CD14-positive monocyte (primary cell): ENCODE measurements around the gene SNU13. TPM values are rescaled to one million over a fixed set of nuclear protein-coding genes. Genes with fewer than 3 reads are reported as not detected.

Source experiments
- DNase-seq, 3 donors: peaks; one replicate each; pipeline ENCODE4 v3.0.0-alpha.2; 2011 to 2022
- H2AFZ ChIP-seq: 2 replicates; pipeline ENCODE4 v1.6.0; 2012; ENCODE audit warnings: mild to moderate bottlenecking, low read depth, low read length, inconsistent platforms; ENCODE audit not compliant: insufficient read depth, poor library complexity, severe bottlenecking
- H3K27ac ChIP-seq, 2 donors: 1 replicate in 1 of 2; 2 replicates in 1 of 2; pipeline ENCODE4 v1.5.1; 2012 to 2013; ENCODE audit warnings: low read length in 2 of 2, control low read depth in 1 of 2, inconsistent platforms in 1 of 2, low read depth in 1 of 2, mild to moderate bottlenecking in 1 of 2
- H3K27me3 ChIP-seq, 2 donors: one replicate each; pipeline versions ENCODE4 v1.6.0 to v1.6.1; 2011 to 2013; ENCODE audit warnings: low read length in 2 of 2; ENCODE audit not compliant: control insufficient read depth in 2 of 2, insufficient read depth in 2 of 2
- H3K36me3 ChIP-seq, 2 donors: replicated peaks in 1 of 2; 1 replicate in 1 of 2; 2 replicates in 1 of 2; pipeline versions ENCODE4 v1.5.1 to v1.6.1; 2012 to 2013; ENCODE audit warnings: low read length in 2 of 2, control low read depth in 1 of 2, inconsistent platforms in 1 of 2, mild to moderate bottlenecking in 1 of 2; ENCODE audit not compliant: insufficient read depth in 2 of 2, control insufficient read depth in 1 of 2
- H3K4me1 ChIP-seq, 2 donors: 1 replicate in 1 of 2; 2 replicates in 1 of 2; pipeline versions ENCODE4 v1.5.1 to v1.6.1; 2012 to 2013; ENCODE audit warnings: low read length in 2 of 2, control low read depth in 1 of 2, inconsistent platforms in 1 of 2, mild to moderate bottlenecking in 1 of 2, moderate library complexity in 1 of 2; ENCODE audit not compliant: insufficient read depth in 2 of 2, control insufficient read depth in 1 of 2
- H3K4me2 ChIP-seq: replicated peaks from 2 replicates; pipeline ENCODE3; 2012; ENCODE audit warnings: low read length, moderate library complexity, mild to moderate bottlenecking; ENCODE audit not compliant: poor library complexity, severe bottlenecking; ENCODE audit errors: extremely low read depth
- H3K4me3 ChIP-seq, 3 experiments: fragments of 200-600 bp in 1 of 3; sonication (generic) in 1 of 3; replicated peaks in 1 of 3; 1 replicate in 2 of 3; 2 replicates in 1 of 3; pipeline ENCODE4 v1.5.1; 2011 to 2013; ENCODE audit warnings: low read length in 3 of 3, mild to moderate bottlenecking in 3 of 3, control low read depth in 2 of 3, low read depth in 2 of 3, inconsistent platforms in 1 of 3, moderate library complexity in 1 of 3
- H3K79me2 ChIP-seq: 2 replicates; pipeline ENCODE4 v1.6.0; 2012; ENCODE audit warnings: mild to moderate bottlenecking, control low read depth, inconsistent platforms, low read length, moderate library complexity; ENCODE audit not compliant: insufficient read depth
- H3K9ac ChIP-seq: 2 replicates; pipeline ENCODE4 v1.6.0; 2017; ENCODE audit warnings: low read length, mild to moderate bottlenecking; ENCODE audit not compliant: insufficient read depth, poor library complexity, severe bottlenecking
- H3K9me3 ChIP-seq, 2 donors: replicated peaks in 1 of 2; 1 replicate in 1 of 2; 2 replicates in 1 of 2; pipeline versions ENCODE4 v1.5.1 to v1.6.1; 2012 to 2013; ENCODE audit warnings: low read length in 2 of 2, control low read depth in 1 of 2; ENCODE audit not compliant: control insufficient read depth in 1 of 2, insufficient read depth in 1 of 2
- H4K20me1 ChIP-seq: 2 replicates; pipeline ENCODE4 v1.6.0; 2012; ENCODE audit warnings: mild to moderate bottlenecking, low read length, control low read depth, moderate library complexity; ENCODE audit not compliant: insufficient read depth
- H3K27ac Mint-ChIP-seq, 7 donors: one replicate each; pipeline ENCODE4 v1.8.0; 2020; ENCODE audit warnings: mild to moderate bottlenecking in 7 of 7, mixed read lengths in 7 of 7, moderate library complexity in 6 of 7, inconsistent platforms in 2 of 7
- H3K27me3 Mint-ChIP-seq, 3 donors: one replicate each; pipeline ENCODE4 v1.8.0; 2021 to 2022; ENCODE audit warnings: low read depth in 3 of 3, mild to moderate bottlenecking in 3 of 3, mixed read lengths in 3 of 3, moderate library complexity in 3 of 3, inconsistent platforms in 1 of 3
- H3K36me3 Mint-ChIP-seq, 2 donors: one replicate each; pipeline ENCODE4 v1.8.0; 2020; ENCODE audit warnings: mixed read lengths in 2 of 2, inconsistent platforms in 1 of 2, mild to moderate bottlenecking in 1 of 2
- H3K4me1 Mint-ChIP-seq: one replicate; pipeline ENCODE4 v1.8.0; 2020; ENCODE audit warnings: mild to moderate bottlenecking, mixed read lengths
- H3K4me3 Mint-ChIP-seq, 2 donors: one replicate each; pipeline ENCODE4 v1.8.0; 2020; ENCODE audit warnings: mild to moderate bottlenecking in 2 of 2, mixed read lengths in 2 of 2, moderate library complexity in 1 of 2
- H3K9me3 Mint-ChIP-seq, 7 donors: one replicate each; pipeline ENCODE4 v1.8.0; 2020 to 2022; ENCODE audit warnings: mixed read lengths in 7 of 7, mild to moderate bottlenecking in 6 of 7, moderate library complexity in 6 of 7, inconsistent platforms in 2 of 7
- WGBS: methylation state at CpG from one replicate; pipeline ENCODE4 v1.1.5; 2013; ENCODE audit warnings: missing lambda C conversion rate; ENCODE audit not compliant: insufficient coverage; 5-methylcytosine and 5-hydroxymethylcytosine counted together
- intact Hi-C, 2 donors: fragments of 100-400 bp; cut with micrococcal nuclease; formaldehyde crosslinking; loops; one replicate each; pipeline versions ENCODE4 v1.15.0 to v1.15.1; 2023
- polyA plus RNA-seq, 3 donors: library from polyadenylated mRNA; depleted of rRNA in 1 of 3; unstranded in 2 of 3; stranded (reverse) in 1 of 3; fragments of 300-500 nt in 2 of 3; fragments of >200 nt in 1 of 3; fragmentation: Illumina TruSeq in 2 of 3; gene quantifications; 1 replicate in 2 of 3; 2 replicates in 1 of 3; pipeline ENCODE4 v1.2.3, GENCODE V29; 2012 to 2021
- TF ChIP-seq, protein P1 (sequence below): fragments of 200-600 bp; IDR thresholded peaks from one replicate; pipeline ENCODE4 v1.8.0; 2022; ENCODE audit warnings: antibody characterized with exemption, mild to moderate bottlenecking

Gene SNU13
- polyA plus RNA-seq, 3 donors = 90.0 to 168 (median 168) TPM

GRCh38 chr22:41696703-41697102, 8.0 kb upstream of the SNU13 start:
- 76% methylated on average over 11 of the region's 11 CpGs for WGBS
- intact Hi-C loops = loop anchor here (1.0 to 10.0 kb wide), 5 partner anchors 158 to 398 kb away; partner anchors contain the start of gene NDUFA6 (in 1 of the 2)
- Histone ChIP-seq H3K4me1 (peaks cover 17 to 21% of the 10 kb centered on the region in 2 donors), H2AFZ (peak overlapping the region; percentile 83), H3K9me3 (no peaks in the 10 kb centered on the region), H3K36me3 (peaks cover 0 to 8% of the 10 kb centered on the region in 2 donors), H3K4me2 (peak overlapping the region; percentile 71), H3K27me3 (no peaks in the 10 kb centered on the region), H3K9ac (peak overlapping the region; percentile 6), H3K79me2 (no peaks in the 10 kb centered on the region), H3K4me3 (no peak overlapping the region), H3K27ac (peak overlapping the region; percentile 25 to 64), H4K20me1 (no peaks in the 10 kb centered on the region)
- Mint-ChIP-seq H3K27ac (peak overlapping the region in 3 of 7 donors; percentile 82 to 94 (median 88)), H3K4me1 (peaks cover 13% of the 10 kb centered on the region), H3K9me3 (peaks cover 0 to 2% (median 0%) of the 10 kb centered on the region in 7 donors), H3K36me3 (no peaks in the 10 kb centered on the region), H3K27me3 (peaks cover 2 to 4% (median 2%) of the 10 kb centered on the region in 3 donors), H3K4me3 (peak overlapping the region in 1 of 2 donors; percentile 76)
- TF ChIP-seq, protein P1, sequence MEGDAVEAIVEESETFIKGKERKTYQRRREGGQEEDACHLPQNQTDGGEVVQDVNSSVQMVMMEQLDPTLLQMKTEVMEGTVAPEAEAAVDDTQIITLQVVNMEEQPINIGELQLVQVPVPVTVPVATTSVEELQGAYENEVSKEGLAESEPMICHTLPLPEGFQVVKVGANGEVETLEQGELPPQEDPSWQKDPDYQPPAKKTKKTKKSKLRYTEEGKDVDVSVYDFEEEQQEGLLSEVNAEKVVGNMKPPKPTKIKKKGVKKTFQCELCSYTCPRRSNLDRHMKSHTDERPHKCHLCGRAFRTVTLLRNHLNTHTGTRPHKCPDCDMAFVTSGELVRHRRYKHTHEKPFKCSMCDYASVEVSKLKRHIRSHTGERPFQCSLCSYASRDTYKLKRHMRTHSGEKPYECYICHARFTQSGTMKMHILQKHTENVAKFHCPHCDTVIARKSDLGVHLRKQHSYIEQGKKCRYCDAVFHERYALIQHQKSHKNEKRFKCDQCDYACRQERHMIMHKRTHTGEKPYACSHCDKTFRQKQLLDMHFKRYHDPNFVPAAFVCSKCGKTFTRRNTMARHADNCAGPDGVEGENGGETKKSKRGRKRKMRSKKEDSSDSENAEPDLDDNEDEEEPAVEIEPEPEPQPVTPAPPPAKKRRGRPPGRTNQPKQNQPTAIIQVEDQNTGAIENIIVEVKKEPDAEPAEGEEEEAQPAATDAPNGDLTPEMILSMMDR = no peak
- DNase-seq = no peak

GRCh38 chr22:41695211-41695610, 6.5 kb upstream of the SNU13 start:
- Mint-ChIP-seq H3K4me1 (peaks cover 12% of the 10 kb centered on the region), H3K9me3 (peaks cover 0 to 2% (median 0%) of the 10 kb centered on the region in 7 donors), H3K36me3 (peaks cover 0 to 4% of the 10 kb centered on the region in 2 donors), H3K27ac (no peak overlapping the region), H3K27me3 (peaks cover 0 to 1% (median 0%) of the 10 kb centered on the region in 3 donors), H3K4me3 (no peak overlapping the region)
- Histone ChIP-seq H3K27ac (no peak overlapping the region), H3K27me3 (no peaks in the 10 kb centered on the region), H4K20me1 (no peaks in the 10 kb centered on the region), H3K9me3 (no peaks in the 10 kb centered on the region), H3K79me2 (no peaks in the 10 kb centered on the region), H2AFZ (no peak overlapping the region), H3K9ac (no peak overlapping the region), H3K4me1 (peaks cover 17 to 21% of the 10 kb centered on the region in 2 donors), H3K36me3 (peaks cover 0 to 8% of the 10 kb centered on the region in 2 donors), H3K4me2 (no peak overlapping the region), H3K4me3 (no peak overlapping the region)
- TF ChIP-seq, protein P1 = no peak
- intact Hi-C loops = loop anchor here (5.0 to 10.0 kb wide), 3 partner anchors 160 to 400 kb away; partner anchors contain the start of gene NDUFA6 (in 1 of the 2)
- WGBS = 84% methylated on average over 2 of the region's 2 CpGs
- no peak for DNase-seq
